GM12878 (cell line): Measurements from ENCODE around the gene BMP2K.

Source experiments
- CEBPZ ChIP-seq: fragments of 150-350 bp; IDR thresholded peaks from 2 replicates; pipeline ENCODE4 v1.6.1; 2016; ENCODE audit warnings: low read depth, low read length
- CHD4 ChIP-seq: fragments of 200-600 bp; sonication (generic); IDR thresholded peaks from 2 replicates; pipeline ENCODE4 v1.6.1; 2016; ENCODE audit warnings: mild to moderate bottlenecking
- CTCF ChIP-seq, 3 experiments: IDR thresholded peaks in 2 of 3; conservative IDR thresholded peaks in 1 of 3; 2 replicates each; pipeline ENCODE4 v1.5.1; 2011; ENCODE audit warnings: low read depth in 3 of 3, low read length in 3 of 3, mild to moderate bottlenecking in 3 of 3, control low read depth in 2 of 3, moderate library complexity in 2 of 3, inconsistent platforms in 1 of 3, mixed read lengths in 1 of 3; ENCODE audit not compliant: control insufficient read depth in 2 of 3, insufficient read depth in 1 of 3; ENCODE audit errors: extremely low read depth in 1 of 3
- EED ChIP-seq: sonication (generic); IDR thresholded peaks from 2 replicates; pipeline ENCODE4 v1.6.1; 2016; ENCODE audit warnings: antibody characterized with exemption, low read depth
- EP300 ChIP-seq, 2 experiments: fragments of 150-350 bp in 1 of 2; IDR thresholded peaks; 2 replicates each; pipeline ENCODE4 v1.6.1; 2011 to 2012; ENCODE audit warnings: low read depth in 2 of 2, low read length in 2 of 2, borderline replicate concordance in 1 of 2, improper control_type of control experiment in 1 of 2, inconsistent platforms in 1 of 2; ENCODE audit not compliant: control insufficient read depth in 1 of 2
- ESRRA ChIP-seq: IDR thresholded peaks from 2 replicates; pipeline ENCODE4 v1.6.1; 2012; ENCODE audit warnings: mild to moderate bottlenecking, low read length, improper control_type of control experiment
- ETV6 ChIP-seq, 2 experiments: fragments of 450-650 bp in 1 of 2; IDR thresholded peaks in 1 of 2; conservative IDR thresholded peaks in 1 of 2; 2 replicates each; pipeline ENCODE4 v1.6.1; 2014; ENCODE audit warnings: antibody characterized with exemption in 1 of 2, borderline replicate concordance in 1 of 2, low read depth in 1 of 2, mild to moderate bottlenecking in 1 of 2, moderate library complexity in 1 of 2
- POLR2AphosphoS5 ChIP-seq: IDR thresholded peaks from 2 replicates; pipeline ENCODE4 v1.6.1; 2011; ENCODE audit warnings: mild to moderate bottlenecking, low read length, inconsistent platforms
- SIN3A ChIP-seq: IDR thresholded peaks from 2 replicates; pipeline ENCODE4 v1.6.1; 2012; ENCODE audit warnings: low read depth, low read length, improper control_type of control experiment
- TARDBP ChIP-seq: IDR thresholded peaks from 2 replicates; pipeline ENCODE4 v1.6.1; 2016; ENCODE audit warnings: borderline replicate concordance
- YY1 ChIP-seq: IDR thresholded peaks from 2 replicates; pipeline ENCODE4 v1.6.1; 2011; ENCODE audit warnings: low read depth, mild to moderate bottlenecking, low read length
- ZBTB40 ChIP-seq: fragments of 450-650 bp; IDR thresholded peaks from 2 replicates; pipeline ENCODE4 v1.6.1; 2016; ENCODE audit warnings: mild to moderate bottlenecking, moderate library complexity, borderline replicate concordance
- ZNF217 ChIP-seq: fragments of 450-650 bp; IDR thresholded peaks from 2 replicates; pipeline ENCODE4 v1.6.1; 2017; ENCODE audit warnings: antibody characterized with exemption, mild to moderate bottlenecking
- ZZZ3 ChIP-seq: IDR thresholded peaks from 2 replicates; pipeline ENCODE4 v1.6.1; 2011; ENCODE audit warnings: low read depth; ENCODE audit not compliant: control insufficient read depth, insufficient read length

DNA sequence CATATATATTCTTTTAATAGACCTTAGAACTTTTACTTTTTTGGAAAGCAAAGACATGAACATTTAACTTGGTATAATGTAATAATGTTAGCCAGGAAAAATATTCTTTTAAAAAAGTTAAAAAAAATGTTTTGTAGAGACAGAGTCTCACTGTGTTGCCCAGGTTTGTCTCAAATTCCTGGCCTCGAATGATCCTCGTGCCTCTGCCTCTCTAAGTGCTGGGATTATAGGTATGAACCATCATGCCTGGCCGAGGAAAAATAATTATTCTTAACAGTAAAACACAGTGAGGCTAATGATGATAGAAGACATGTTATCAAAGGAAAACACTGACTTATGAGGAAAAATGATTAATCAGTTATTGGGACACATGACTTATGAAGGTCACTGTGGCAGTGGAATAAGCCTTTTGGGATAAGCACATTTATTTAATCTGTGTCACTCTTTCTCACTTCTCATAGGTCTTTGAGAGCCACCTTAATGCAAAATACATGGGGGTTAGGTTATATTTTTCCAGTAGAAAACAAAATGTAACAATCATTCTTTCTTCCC, 6.0 kb upstream of the BMP2K start:
- TF ChIP-seq TARDBP, result no peak
- no peak for TF ChIP-seq ETV6 (conservative IDR thresholded peaks at IDR 0.05 in 1 of 2, IDR thresholded peaks at IDR 0.05 in 1 of 2; ENCODE audit: borderline replicate concordance in 1 of 2, low read depth in 1 of 2)
- no peak for TF ChIP-seq ZBTB40
- no peak for TF ChIP-seq ZNF217
- no peak for TF ChIP-seq CHD4
- no peak for TF ChIP-seq ZZZ3
- TF ChIP-seq ESRRA, result no peak
- no peak for TF ChIP-seq POLR2AphosphoS5
- no peak for TF ChIP-seq YY1
- no peak for TF ChIP-seq CTCF (IDR thresholded peaks at IDR 0.05 in 2 of 3, conservative IDR thresholded peaks at IDR 0.05 in 1 of 3; ENCODE audit: control insufficient read depth in 2 of 3, extremely low read depth in 1 of 3, insufficient read depth in 1 of 3, low read depth in 3 of 3, low read length in 3 of 3)
- TF ChIP-seq CEBPZ, result no peak
- TF ChIP-seq SIN3A, result no peak
- no peak for TF ChIP-seq EP300 (IDR thresholded peaks at IDR 0.05; ENCODE audit: borderline replicate concordance in 1 of 2, control insufficient read depth in 1 of 2, low read depth in 2 of 2, low read length in 2 of 2)
- TF ChIP-seq EED, result no peak
